Gastrocnemius medialis (tissue), 4 donors: ENCODE data around the gene NEDD4. TPM values are rescaled to one million over a fixed set of nuclear protein-coding genes. Genes with fewer than 3 reads are reported as not detected.
"Not testable (repeated sequence)": the region's sequence is repeated elsewhere in the genome, so short reads cannot be mapped to it uniquely, and the experiment has no call there.

Source experiments
- ATAC-seq, 2 donors: fragments of 150-250 bp; one replicate each; pipeline ENCODE4 v1.9.1; 2016
- DNase-seq, 2 donors: peaks; one replicate each; pipeline ENCODE4 v3.0.0-alpha.2; 2019
- H3K27ac ChIP-seq, 4 donors: fragments of 200-600 bp; sonication (generic); 1 replicate in 1 of 4; 2 replicates in 3 of 4; pipeline ENCODE4 v1.5.1; 2016 to 2018; ENCODE audit warnings: mild to moderate bottlenecking in 2 of 4, moderate library complexity in 1 of 4
- H3K27me3 ChIP-seq, 3 donors: fragments of 200-600 bp; sonication (generic) in 2 of 3; 1 replicate in 1 of 3; 2 replicates in 2 of 3; pipeline versions ENCODE4 v1.5.1 to v1.6.0; 2016 to 2019; ENCODE audit warnings: mild to moderate bottlenecking in 1 of 3, moderate library complexity in 1 of 3
- H3K36me3 ChIP-seq, 2 donors: fragments of 200-600 bp; sonication (generic) in 1 of 2; one replicate each; pipeline ENCODE4 v1.5.1; 2017 to 2018
- H3K4me1 ChIP-seq, 2 donors: fragments of 200-600 bp; sonication (generic) in 1 of 2; one replicate each; pipeline ENCODE4 v1.5.1; 2016 to 2017; ENCODE audit warnings: mild to moderate bottlenecking in 2 of 2
- H3K4me3 ChIP-seq, 4 donors: fragments of 200-600 bp; sonication (generic) in 3 of 4; 1 replicate in 1 of 4; 2 replicates in 3 of 4; pipeline ENCODE4 v1.5.1; 2016 to 2019; ENCODE audit warnings: mild to moderate bottlenecking in 2 of 4
- H3K9me3 ChIP-seq, 3 donors: fragments of 200-600 bp; sonication (generic) in 2 of 3; 1 replicate in 1 of 3; 2 replicates in 2 of 3; pipeline ENCODE4 v1.5.1; 2016 to 2019
- CTCF ChIP-seq, 5 experiments: fragments of 450-650 bp in 3 of 5; fragments of 200-600 bp in 2 of 5; sonication (generic) in 2 of 5; IDR thresholded peaks in 4 of 5; conservative IDR thresholded peaks in 1 of 5; 1 replicate in 4 of 5; 2 replicates in 1 of 5; pipeline ENCODE4 v1.5.1; 2016 to 2019; ENCODE audit warnings: antibody characterized with exemption in 5 of 5, mild to moderate bottlenecking in 3 of 5, moderate library complexity in 3 of 5
- POLR2A ChIP-seq, 2 donors: fragments of 450-650 bp; IDR thresholded peaks; one replicate each; pipeline ENCODE4 v1.6.1; 2017; ENCODE audit warnings: antibody characterized with exemption in 2 of 2, mild to moderate bottlenecking in 2 of 2, moderate library complexity in 2 of 2
- in situ Hi-C, 4 donors: fragments of 200-750 bp; cut with MboI; loops; one replicate each; pipeline versions ENCODE4 v1.15.0 to v1.8.0; 2017; ENCODE audit warnings: low sequenced_read_pairs in 4 of 4
- intact Hi-C: fragments of 100-400 bp; cut with DNase I; formaldehyde crosslinking; loops from one replicate; pipeline ENCODE4 v1.15.1; 2023; ENCODE audit warnings: low total_unique reads
- total RNA-seq, 4 donors: library from RNA; depleted of rRNA; stranded (reverse); fragments of >200 nt; gene quantifications; one replicate each; pipeline versions ENCODE4 v1.1.0 to v1.2.3, GENCODE V29; 2016

The NEDD4 gene
- total RNA-seq, 4 donors from 2014 or later, result 45.4 to 475 (median 205) TPM

- ATAC-seq (no peak), DNase-seq (no peak)
- no peaks in the 10 kb centered on the region for H3K4me1 ChIP-seq
- intact Hi-C loops, result no loop called here
- no peak overlapping the region for H3K4me3 ChIP-seq
- in situ Hi-C loops, result no loop called here
- no peak overlapping the region for H3K27ac ChIP-seq
- no peaks in the 10 kb centered on the region for H3K36me3 ChIP-seq
- no peaks in the 10 kb centered on the region for H3K27me3 ChIP-seq
- no peaks in the 10 kb centered on the region for H3K9me3 ChIP-seq
- TF ChIP-seq CTCF (IDR thresholded peaks at IDR 0.05 in 4 of 5, conservative IDR thresholded peaks at IDR 0.05 in 1 of 5), result no peak
- no peak for TF ChIP-seq POLR2A (IDR thresholded peaks at IDR 0.05)
These were observed 41.1 kb upstream of the NEDD4 start for GRCh38 chr15:56034514-56034913.

- Histone ChIP-seq H3K36me3 (no peaks in the 10 kb centered on the region), H3K27me3 (no peaks in the 10 kb centered on the region), H3K4me3 (no peak overlapping the region), H3K27ac (no peak overlapping the region), H3K9me3 (no peaks in the 10 kb centered on the region), H3K4me1 (no peaks in the 10 kb centered on the region)
- in situ Hi-C loops (no loop called here), intact Hi-C loops (no loop called here)
- TF ChIP-seq POLR2A (IDR thresholded peaks at IDR 0.05), result no peak
- TF ChIP-seq CTCF (IDR thresholded peaks at IDR 0.05 in 4 of 5, conservative IDR thresholded peaks at IDR 0.05 in 1 of 5), result no peak
- ATAC-seq (no peak), DNase-seq (no peak)
These were observed 39.0 kb upstream of the NEDD4 start for GRCh38 chr15:56032373-56032772.

- intact Hi-C loops (no loop called here), in situ Hi-C loops (no loop called here)
- Histone ChIP-seq H3K9me3 (no peaks in the 10 kb centered on the region), H3K36me3 (no peaks in the 10 kb centered on the region), H3K4me3 (no peak overlapping the region), H3K27me3 (no peaks in the 10 kb centered on the region), H3K4me1 (no peaks in the 10 kb centered on the region), H3K27ac (no peak overlapping the region)
- no peak for ATAC-seq
- no peak for DNase-seq
- TF ChIP-seq POLR2A (IDR thresholded peaks at IDR 0.05) (no peak), CTCF (IDR thresholded peaks at IDR 0.05 in 4 of 5, conservative IDR thresholded peaks at IDR 0.05 in 1 of 5) (no peak)
These were observed 38.4 kb upstream of the NEDD4 start for GRCh38 chr15:56031836-56032235.

- DNase-seq (no peak), ATAC-seq (no peak)
- intact Hi-C loops, result no loop called here
- Histone ChIP-seq H3K27ac (no peak overlapping the region), H3K27me3 (no peaks in the 10 kb centered on the region), H3K9me3 (no peaks in the 10 kb centered on the region), H3K4me3 (no peak overlapping the region), H3K4me1 (no peaks in the 10 kb centered on the region), H3K36me3 (no peaks in the 10 kb centered on the region)
- TF ChIP-seq POLR2A (IDR thresholded peaks at IDR 0.05) (no peak), CTCF (IDR thresholded peaks at IDR 0.05 in 4 of 5, conservative IDR thresholded peaks at IDR 0.05 in 1 of 5) (no peak)
- in situ Hi-C loops, result no loop called here
These were observed 38.0 kb upstream of the NEDD4 start for GRCh38 chr15:56031402-56031801.

GRCh38 chr15:56028430-56028829 lies 35.0 kb upstream of the NEDD4 start:
- Histone ChIP-seq H3K4me3 (no peak overlapping the region), H3K27me3 (no peaks in the 10 kb centered on the region), H3K9me3 (no peaks in the 10 kb centered on the region), H3K4me1 (no peaks in the 10 kb centered on the region), H3K27ac (no peak overlapping the region), H3K36me3 (no peaks in the 10 kb centered on the region)
- DNase-seq (no peak), ATAC-seq (no peak)
- in situ Hi-C loops (no loop called here), intact Hi-C loops (loop anchor here (1.0 kb wide), 1 partner anchor 15 kb away; no protein-coding TSS in a partner anchor)
- no peak for TF ChIP-seq CTCF (IDR thresholded peaks at IDR 0.05 in 4 of 5, conservative IDR thresholded peaks at IDR 0.05 in 1 of 5)
- TF ChIP-seq POLR2A (IDR thresholded peaks at IDR 0.05), result no peak

- DNase-seq, H3K27me3 ChIP-seq, H3K9me3 ChIP-seq, ATAC-seq, H3K36me3 ChIP-seq, H3K4me3 ChIP-seq, in situ Hi-C loops, H3K4me1 ChIP-seq, intact Hi-C loops, H3K27ac ChIP-seq: not testable (repeated sequence)
These were observed 29.7 kb upstream of the NEDD4 start for GRCh38 chr15:56023160-56023559.
